H9 (cell line): Measurements from ENCODE around the gene CDKAL1. TPM values are rescaled to one million over a fixed set of nuclear protein-coding genes. Genes with fewer than 3 reads are reported as not detected.

Experiments used
- DNase-seq: peaks from one replicate; pipeline ENCODE4 v3.0.0-alpha.2; 2017
- H2AFZ ChIP-seq: one replicate; pipeline ENCODE4 v1.6.1; 2013; ENCODE audit warnings: mild to moderate bottlenecking, low read length, control low read depth, moderate library complexity
- H2AK5ac ChIP-seq: 2 replicates; pipeline ENCODE4 v1.6.1; 2013; ENCODE audit warnings: low read length, control low read depth, mixed read lengths; ENCODE audit not compliant: insufficient read length
- H2BK120ac ChIP-seq: one replicate; pipeline ENCODE4 v1.6.1; 2013; ENCODE audit warnings: low read depth, mild to moderate bottlenecking, low read length, control low read depth, inconsistent platforms; ENCODE audit not compliant: poor library complexity, severe bottlenecking
- H2BK12ac ChIP-seq: 2 replicates; pipeline ENCODE4 v1.6.1; 2013; ENCODE audit warnings: low read length, control low read depth, mixed read lengths, low read depth; ENCODE audit not compliant: insufficient read length
- H2BK15ac ChIP-seq: 2 replicates; pipeline ENCODE4 v1.6.1; 2013; ENCODE audit warnings: low read depth, low read length, control low read depth
- H2BK20ac ChIP-seq: one replicate; pipeline ENCODE4 v1.6.1; 2013; ENCODE audit warnings: low read depth, mild to moderate bottlenecking, low read length, control low read depth, inconsistent platforms; ENCODE audit not compliant: poor library complexity, severe bottlenecking
- H2BK5ac ChIP-seq: 2 replicates; pipeline ENCODE4 v1.6.1; 2013; ENCODE audit warnings: low read length, control low read depth, mixed read lengths; ENCODE audit not compliant: insufficient read length
- H3K14ac ChIP-seq: 2 replicates; pipeline ENCODE4 v1.6.1; 2013; ENCODE audit warnings: low read length, control low read depth; ENCODE audit not compliant: insufficient read depth
- H3K18ac ChIP-seq: 2 replicates; pipeline ENCODE4 v1.6.1; 2013; ENCODE audit warnings: low read depth, mild to moderate bottlenecking, mixed read lengths, low read length, control low read depth; ENCODE audit not compliant: insufficient read length
- H3K23ac ChIP-seq: 2 replicates; pipeline ENCODE4 v1.6.1; 2013; ENCODE audit warnings: low read length, control low read depth, mixed read lengths, low read depth; ENCODE audit not compliant: insufficient read length
- H3K23me2 ChIP-seq: 2 replicates; pipeline ENCODE4 v1.6.1; 2013; ENCODE audit warnings: low read depth, mild to moderate bottlenecking, mixed read lengths, low read length, control low read depth; ENCODE audit not compliant: insufficient read length, poor library complexity, severe bottlenecking
- H3K27ac ChIP-seq: 2 replicates; pipeline ENCODE4 v1.5.1; 2013; ENCODE audit warnings: low read length, control low read depth, mixed read lengths, low read depth; ENCODE audit not compliant: insufficient read length
- H3K27me3 ChIP-seq: 2 replicates; pipeline ENCODE4 v1.6.1; 2013; ENCODE audit warnings: low read length, control low read depth, inconsistent platforms; ENCODE audit not compliant: insufficient read depth
- H3K4ac ChIP-seq: 2 replicates; pipeline ENCODE4 v1.6.1; 2013; ENCODE audit warnings: low read depth, mild to moderate bottlenecking, control low read depth, inconsistent platforms, low read length, moderate library complexity
- H3K4me1 ChIP-seq: 2 replicates; pipeline ENCODE4 v1.6.1; 2013; ENCODE audit warnings: low read length, control low read depth, inconsistent platforms; ENCODE audit not compliant: insufficient read depth
- H3K4me2 ChIP-seq: 2 replicates; pipeline ENCODE4 v1.6.1; 2013; ENCODE audit warnings: low read length, control low read depth, mixed read lengths; ENCODE audit not compliant: insufficient read length, insufficient read depth
- H3K56ac ChIP-seq: 2 replicates; pipeline ENCODE4 v1.6.1; 2013; ENCODE audit warnings: low read depth, mild to moderate bottlenecking, mixed read lengths, low read length, control low read depth; ENCODE audit not compliant: insufficient read length
- H3K79me1 ChIP-seq: 2 replicates; pipeline ENCODE4 v1.6.1; 2013; ENCODE audit warnings: low read depth, mild to moderate bottlenecking, moderate library complexity, low read length, control low read depth, inconsistent platforms; ENCODE audit not compliant: insufficient read depth, poor library complexity, severe bottlenecking
- H3K79me2 ChIP-seq: 2 replicates; pipeline ENCODE4 v1.6.1; 2013; ENCODE audit warnings: low read length, control low read depth, inconsistent platforms; ENCODE audit not compliant: insufficient read depth
- H3K9ac ChIP-seq: 2 replicates; pipeline ENCODE4 v1.6.1; 2013; ENCODE audit warnings: low read length, control low read depth, mixed read lengths; ENCODE audit not compliant: insufficient read length; ENCODE audit errors: extremely low read depth
- H3K9me3 ChIP-seq: one replicate; pipeline ENCODE4 v1.6.1; 2013; ENCODE audit warnings: low read depth, low read length, inconsistent platforms; ENCODE audit not compliant: control insufficient read depth
- H3T11ph ChIP-seq: one replicate; pipeline ENCODE4 v1.6.1; 2013; ENCODE audit warnings: mild to moderate bottlenecking, low read length, control low read depth, inconsistent platforms
- H4K20me1 ChIP-seq: one replicate; pipeline ENCODE4 v1.6.1; 2013; ENCODE audit not compliant: control insufficient read depth, insufficient read length, insufficient read depth
- H4K5ac ChIP-seq: 2 replicates; pipeline ENCODE4 v1.6.1; 2013; ENCODE audit warnings: low read depth, mild to moderate bottlenecking, mixed read lengths, low read length, control low read depth; ENCODE audit not compliant: insufficient read length
- H4K8ac ChIP-seq: replicated peaks from 2 replicates; pipeline ENCODE4 v1.6.1; 2013; ENCODE audit warnings: low read length, control low read depth, mixed read lengths, low read depth; ENCODE audit not compliant: insufficient read length
- H4K91ac ChIP-seq: 2 replicates; pipeline ENCODE4 v1.6.1; 2013; ENCODE audit warnings: low read depth, mild to moderate bottlenecking, moderate library complexity, mixed read lengths, low read length, control low read depth; ENCODE audit not compliant: insufficient read length
- H3K27ac Mint-ChIP-seq, 3 experiments: 2 replicates in 2 of 3; 3 replicates in 1 of 3; pipeline ENCODE4 v1.8.0; 2020 to 2021; ENCODE audit warnings: mixed read lengths in 3 of 3, mild to moderate bottlenecking in 1 of 3, moderate library complexity in 1 of 3
- H3K27me3 Mint-ChIP-seq: 2 replicates; pipeline ENCODE4 v1.8.0; 2021; ENCODE audit warnings: low read depth, mild to moderate bottlenecking, moderate library complexity, mixed read lengths
- H3K36me3 Mint-ChIP-seq, 3 experiments: 2 replicates in 2 of 3; 3 replicates in 1 of 3; pipeline ENCODE4 v1.8.0; 2020 to 2021; ENCODE audit warnings: low read depth in 3 of 3, mixed read lengths in 3 of 3; ENCODE audit not compliant: insufficient read depth in 1 of 3
- H3K4me1 Mint-ChIP-seq, 2 experiments: 2 replicates each; pipeline ENCODE4 v1.8.0; 2020; ENCODE audit warnings: mixed read lengths in 2 of 2
- H3K4me3 Mint-ChIP-seq, 2 experiments: 2 replicates in 1 of 2; 3 replicates in 1 of 2; pipeline ENCODE4 v1.8.0; 2020 to 2021; ENCODE audit warnings: mild to moderate bottlenecking in 2 of 2, mixed read lengths in 2 of 2, moderate library complexity in 1 of 2
- H3K9me3 Mint-ChIP-seq, 2 experiments: 2 replicates in 1 of 2; 3 replicates in 1 of 2; pipeline ENCODE4 v1.8.0; 2020; ENCODE audit warnings: mild to moderate bottlenecking in 2 of 2, mixed read lengths in 2 of 2, moderate library complexity in 1 of 2
- WGBS: extraction: QIAGEN DNeasy Blood & Tissue Kit; methylation state at CpG from one replicate; pipeline ENCODE4 v1.1.7; 2013; ENCODE audit warnings: missing lambda C conversion rate, low lambda C conversion rate, mixed read lengths; ENCODE audit not compliant: insufficient read length; ENCODE audit errors: extremely low coverage; 5-methylcytosine and 5-hydroxymethylcytosine counted together
- total RNA-seq: library from RNA; stranded (reverse); gene quantifications from 2 replicates; pipeline ENCODE4 v1.2.1, GENCODE V29; 2021
- TF ChIP-seq, protein P1 (sequence below): fragments of 200-600 bp; sonication (generic); conservative IDR thresholded peaks from 3 replicates; pipeline ENCODE4 v1.8.0; 2021; ENCODE audit warnings: antibody characterized with exemption, mild to moderate bottlenecking

Gene CDKAL1
- total RNA-seq, 1 experiment from 2014 or later = 23.0 TPM

DNA sequence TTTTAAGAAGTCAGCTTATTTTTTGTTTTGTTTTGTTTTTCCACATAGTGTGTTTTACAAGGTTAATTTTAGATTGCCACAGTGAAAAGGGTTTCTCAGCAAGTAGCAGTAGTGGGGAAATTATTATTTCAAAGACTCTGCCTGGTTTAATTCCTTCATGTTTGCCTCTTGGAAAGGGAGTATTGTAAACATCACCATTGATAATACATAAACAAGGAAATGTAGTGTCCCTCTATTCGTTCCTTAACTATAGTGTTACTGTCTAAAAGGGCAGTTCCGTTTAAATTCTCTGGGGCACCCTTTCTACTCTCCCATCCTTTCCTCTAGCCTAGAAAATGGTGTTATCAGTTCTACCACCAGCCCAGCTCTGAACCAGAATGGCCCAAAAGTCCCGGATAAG is 668.3 kb downstream of the CDKAL1 start:
- Histone ChIP-seq H3K4me2 (no peak overlapping the region), H2BK12ac (no peak overlapping the region), H3K56ac (no peak overlapping the region), H3K27me3 (no peaks in the 10 kb centered on the region), H2BK120ac (no peak overlapping the region), H3K23ac (no peak overlapping the region), H3K79me1 (no peaks in the 10 kb centered on the region), H2AFZ (no peak overlapping the region), H4K5ac (no peak overlapping the region), H3K23me2 (no peaks in the 10 kb centered on the region), H2BK15ac (no peak overlapping the region), H3K79me2 (no peaks in the 10 kb centered on the region), H4K20me1 (no peaks in the 10 kb centered on the region), H3K27ac (no peak overlapping the region), H4K8ac (no peak overlapping the region), H3K9ac (no peak overlapping the region), H3T11ph (no peak overlapping the region), H4K91ac (no peak overlapping the region), H2BK5ac (no peak overlapping the region), H3K18ac (no peak overlapping the region), H2BK20ac (no peak overlapping the region), H3K4me1 (peaks cover 7% of the 10 kb centered on the region), H2AK5ac (no peak overlapping the region), H3K9me3 (no peaks in the 10 kb centered on the region), H3K14ac (no peak overlapping the region), H3K4ac (no peak overlapping the region)
- no CpG with 5 or more reads among the region's 3 CpGs for WGBS
- Mint-ChIP-seq H3K4me1 (peaks cover 25 to 31% of the 10 kb centered on the region in 2 experiments), H3K27me3 (no peaks in the 10 kb centered on the region), H3K27ac (peak overlapping the region in 2 of 3 experiments; percentile 41 to 50; a peak in 2 of 7 replicates), H3K9me3 (peaks cover 3 to 7% of the 10 kb centered on the region in 2 experiments; a peak in 2 of 5 replicates), H3K4me3 (no peak overlapping the region), H3K36me3 (peaks cover 3 to 12% (median 9%) of the 10 kb centered on the region in 3 experiments; a peak in 6 of 7 replicates)
- TF ChIP-seq, protein P1, sequence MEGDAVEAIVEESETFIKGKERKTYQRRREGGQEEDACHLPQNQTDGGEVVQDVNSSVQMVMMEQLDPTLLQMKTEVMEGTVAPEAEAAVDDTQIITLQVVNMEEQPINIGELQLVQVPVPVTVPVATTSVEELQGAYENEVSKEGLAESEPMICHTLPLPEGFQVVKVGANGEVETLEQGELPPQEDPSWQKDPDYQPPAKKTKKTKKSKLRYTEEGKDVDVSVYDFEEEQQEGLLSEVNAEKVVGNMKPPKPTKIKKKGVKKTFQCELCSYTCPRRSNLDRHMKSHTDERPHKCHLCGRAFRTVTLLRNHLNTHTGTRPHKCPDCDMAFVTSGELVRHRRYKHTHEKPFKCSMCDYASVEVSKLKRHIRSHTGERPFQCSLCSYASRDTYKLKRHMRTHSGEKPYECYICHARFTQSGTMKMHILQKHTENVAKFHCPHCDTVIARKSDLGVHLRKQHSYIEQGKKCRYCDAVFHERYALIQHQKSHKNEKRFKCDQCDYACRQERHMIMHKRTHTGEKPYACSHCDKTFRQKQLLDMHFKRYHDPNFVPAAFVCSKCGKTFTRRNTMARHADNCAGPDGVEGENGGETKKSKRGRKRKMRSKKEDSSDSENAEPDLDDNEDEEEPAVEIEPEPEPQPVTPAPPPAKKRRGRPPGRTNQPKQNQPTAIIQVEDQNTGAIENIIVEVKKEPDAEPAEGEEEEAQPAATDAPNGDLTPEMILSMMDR = no peak
- no peak for DNase-seq
